Thyroid gland (tissue), 4 donors: ENCODE measurements around the gene PASK.

Experiments
- CTCF ChIP-seq, 6 experiments: fragments of 200-600 bp in 3 of 6; fragments of 450-650 bp in 3 of 6; sonication (generic) in 3 of 6; IDR thresholded peaks; one replicate each; pipeline ENCODE4 v1.5.1; 2016 to 2019; ENCODE audit warnings: antibody characterized with exemption in 6 of 6, mild to moderate bottlenecking in 2 of 6, inconsistent platforms in 1 of 6, moderate library complexity in 1 of 6
- POLR2A ChIP-seq, 2 donors: fragments of 450-650 bp; IDR thresholded peaks; one replicate each; pipeline ENCODE4 v1.6.1; 2017; ENCODE audit warnings: antibody characterized with exemption in 2 of 2, mild to moderate bottlenecking in 2 of 2, moderate library complexity in 1 of 2

GRCh38 chr2:241099246-241099645, 50.0 kb downstream of the PASK start:
- no peak for TF ChIP-seq POLR2A (IDR thresholded peaks at IDR 0.05)
- no peak for TF ChIP-seq CTCF (IDR thresholded peaks at IDR 0.05)
